SU-DHL-6 (cell line): ENCODE results near the gene IFITM5.
A peak's percentile ranks its signal among the peaks of the same experiment; 100 is the strongest.
"Not testable (repeated sequence)": the region's sequence is repeated elsewhere in the genome, so short reads cannot be mapped to it uniquely, and the experiment has no call there.

ENCODE experiments used
- H2AFZ ChIP-seq: fragments of 200-600 bp; sonication (generic); 2 replicates; pipeline ENCODE4 v1.6.1; 2014; ENCODE audit warnings: low read depth, mild to moderate bottlenecking, moderate library complexity, mixed read lengths, antibody characterized with exemption, low read length; ENCODE audit not compliant: severe bottlenecking
- H3F3A ChIP-seq: fragments of 200-600 bp; shearing (Covaris generic); 2 replicates; pipeline ENCODE4 v1.6.0; 2016; ENCODE audit warnings: antibody characterized with exemption, mild to moderate bottlenecking; ENCODE audit not compliant: insufficient read depth
- H3K27ac ChIP-seq: fragments of 200-600 bp; sonication (generic); 2 replicates; pipeline ENCODE4 v1.5.1; 2016; ENCODE audit warnings: low read depth, mild to moderate bottlenecking, low read length, moderate library complexity, mixed read lengths
- H3K27me3 ChIP-seq: fragments of 200-600 bp; sonication (generic), shearing (Covaris generic); 2 replicates; pipeline ENCODE4 v1.6.0; 2014; ENCODE audit warnings: mild to moderate bottlenecking, low read length
- H3K36me3 ChIP-seq: fragments of 200-600 bp; sonication (generic); 2 replicates; pipeline ENCODE4 v1.6.1; 2014; ENCODE audit warnings: mild to moderate bottlenecking, low read length, mixed read lengths
- H3K4me2 ChIP-seq: fragments of 300-600, 200-600 bp; shearing (Covaris generic), sonication (generic); 2 replicates; pipeline ENCODE4 v1.6.0; 2014; ENCODE audit warnings: low read length, low read depth, mild to moderate bottlenecking; ENCODE audit not compliant: poor library complexity, severe bottlenecking
- H3K4me3 ChIP-seq: fragments of 200-600 bp; sonication (generic); 2 replicates; pipeline ENCODE4 v1.5.1; 2014; ENCODE audit warnings: antibody characterized with exemption, low read length, mild to moderate bottlenecking, mixed read lengths; ENCODE audit not compliant: insufficient read depth, poor library complexity, severe bottlenecking
- H3K79me2 ChIP-seq: fragments of 200-600 bp; sonication (generic); 2 replicates; pipeline ENCODE4 v1.6.1; 2014; ENCODE audit warnings: mild to moderate bottlenecking, low read length, moderate library complexity; ENCODE audit not compliant: insufficient read depth
- H3K9ac ChIP-seq: fragments of 200-600 bp; sonication (generic); 2 replicates; pipeline ENCODE4 v1.7.0; 2014; ENCODE audit warnings: mild to moderate bottlenecking, low read length
- H3K9me2 ChIP-seq: fragments of 200-600 bp; sonication (generic); replicated peaks from 2 replicates; pipeline ENCODE4 v1.6.1; 2014; ENCODE audit warnings: low read length; ENCODE audit not compliant: insufficient read depth
- H3K9me3 ChIP-seq: fragments of 200-600 bp; sonication (generic); 2 replicates; pipeline ENCODE4 v1.6.1; 2014; ENCODE audit warnings: low read length, mixed read lengths; ENCODE audit not compliant: insufficient read depth
- H4K20me1 ChIP-seq: fragments of 200-600 bp; sonication (generic); 2 replicates; pipeline ENCODE4 v1.6.1; 2014; ENCODE audit warnings: low read depth, mild to moderate bottlenecking, antibody characterized with exemption, low read length, moderate library complexity, mixed read lengths
- CTCF ChIP-seq: fragments of 200-600 bp; sonication (generic); IDR thresholded peaks from one replicate; pipeline ENCODE4 v1.5.1; 2017; ENCODE audit warnings: antibody characterized with exemption, mild to moderate bottlenecking, low read length, moderate library complexity; ENCODE audit not compliant: insufficient read depth, poor library complexity, severe bottlenecking
- EZH2phosphoT487 ChIP-seq: fragments of 200-600 bp; sonication (generic), shearing (Covaris generic); conservative IDR thresholded peaks from 2 replicates; pipeline ENCODE4 v1.6.1; 2018; ENCODE audit warnings: mild to moderate bottlenecking, antibody characterized with exemption, low read length, moderate library complexity, mixed read lengths

Gene IFITM5

GRCh38 chr11:326842-327580 is 27.7 kb upstream of the IFITM5 start:
- Histone ChIP-seq H3K27me3 (no peaks in the 10 kb centered on the region), H3F3A (peaks cover 25% of the 10 kb centered on the region), H4K20me1 (no peaks in the 10 kb centered on the region), H3K4me2 (peak overlapping the region; percentile 43), H3K4me3 (no peak overlapping the region), H3K36me3 (no peaks in the 10 kb centered on the region), H3K79me2 (no peaks in the 10 kb centered on the region), H3K9me2 (no peaks in the 10 kb centered on the region), H3K9ac (peak overlapping the region; percentile 51), H2AFZ (peak overlapping the region; percentile 60), H3K27ac (peak overlapping the region; percentile 84), H3K9me3 (no peaks in the 10 kb centered on the region)
- TF ChIP-seq CTCF, result no peak
- no peak for TF ChIP-seq EZH2phosphoT487

DNA sequence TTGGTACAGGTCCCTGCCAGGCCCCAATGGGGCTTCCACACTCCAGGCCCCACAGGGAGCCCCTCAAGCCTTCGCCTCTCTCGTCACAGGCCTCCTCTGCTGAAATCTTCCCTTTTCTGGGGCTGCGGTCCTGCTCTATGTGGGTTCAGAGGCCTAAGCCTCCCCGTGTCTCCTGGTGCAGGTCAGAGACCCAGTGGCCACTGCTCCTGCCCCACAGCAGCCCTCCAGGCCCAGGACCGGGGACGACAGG is 27.2 kb upstream of the IFITM5 start:
- Histone ChIP-seq H4K20me1 (no peaks in the 10 kb centered on the region), H3K36me3 (no peaks in the 10 kb centered on the region), H3K9me3 (no peaks in the 10 kb centered on the region), H3K79me2 (no peaks in the 10 kb centered on the region), H3K4me2 (peak overlapping the region; percentile 43), H3F3A (peaks cover 25% of the 10 kb centered on the region), H3K27ac (peak overlapping the region; percentile 84), H3K27me3 (no peaks in the 10 kb centered on the region), H3K9me2 (no peaks in the 10 kb centered on the region), H3K4me3 (no peak overlapping the region), H3K9ac (peak overlapping the region; percentile 51), H2AFZ (peak overlapping the region; percentile 60)
- TF ChIP-seq CTCF (no peak), EZH2phosphoT487 (no peak)

GRCh38 chr11:325796-326591 is 26.7 kb upstream of the IFITM5 start:
- no peak for TF ChIP-seq EZH2phosphoT487
- TF ChIP-seq CTCF, result no peak
- Histone ChIP-seq H2AFZ (peak overlapping the region; percentile 60), H3K79me2 (no peaks in the 10 kb centered on the region), H4K20me1 (no peaks in the 10 kb centered on the region), H3F3A (peaks cover 25% of the 10 kb centered on the region), H3K9ac (peak overlapping the region; percentile 51), H3K4me2 (peak overlapping the region; percentile 43), H3K4me3 (no peak overlapping the region), H3K27ac (peak overlapping the region; percentile 84), H3K9me2 (no peaks in the 10 kb centered on the region), H3K9me3 (no peaks in the 10 kb centered on the region), H3K36me3 (no peaks in the 10 kb centered on the region), H3K27me3 (no peaks in the 10 kb centered on the region)

DNA sequence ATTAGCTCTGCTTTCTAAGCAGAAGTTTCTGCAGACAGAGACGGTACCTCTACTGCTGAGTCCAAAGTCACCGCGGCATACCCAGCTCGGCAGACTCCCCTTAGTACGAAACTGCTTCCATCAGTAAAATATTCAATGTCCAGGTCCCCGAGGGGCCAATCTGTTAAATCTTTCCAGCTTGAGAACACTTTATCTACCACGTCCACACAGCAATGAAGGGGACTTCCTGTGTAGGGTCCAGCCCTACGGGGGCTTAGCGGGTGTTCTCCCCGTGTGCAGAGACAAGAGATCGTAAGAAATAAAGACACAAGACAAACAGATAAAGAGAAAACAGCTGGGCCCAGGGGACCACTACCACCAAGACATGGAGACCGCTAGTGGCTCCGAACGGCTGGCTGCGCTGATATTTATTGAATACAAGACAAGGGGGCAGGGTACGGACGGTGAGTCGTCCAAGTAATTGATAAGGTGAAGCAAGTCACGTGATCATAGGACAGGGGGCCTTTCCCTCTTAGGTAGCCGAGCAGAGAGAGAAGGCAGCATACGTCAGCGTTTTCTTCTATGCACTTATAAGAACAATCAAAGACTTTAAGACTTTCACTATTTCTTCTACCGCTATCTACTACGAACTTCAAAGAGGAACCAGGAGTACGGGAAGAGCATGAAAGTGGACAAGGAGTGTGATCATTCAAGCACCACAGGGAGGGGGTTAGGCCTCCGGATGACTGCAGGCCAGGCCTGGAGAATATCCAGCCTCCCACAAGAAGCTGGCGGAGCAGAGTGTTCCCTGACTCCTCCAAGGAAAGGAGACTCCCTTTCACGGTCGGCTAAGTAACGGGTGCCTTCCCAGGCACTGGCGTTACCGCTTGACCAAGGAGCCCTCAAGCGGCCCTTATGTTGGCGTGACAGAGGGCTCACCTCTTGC is 25.5 kb upstream of the IFITM5 start:
- H3K4me3 ChIP-seq, H3K4me2 ChIP-seq, H4K20me1 ChIP-seq, H3K9ac ChIP-seq, H3K9me2 ChIP-seq, H3K79me2 ChIP-seq, H3K27me3 ChIP-seq, H3K27ac ChIP-seq, H3K9me3 ChIP-seq, H2AFZ ChIP-seq, H3K36me3 ChIP-seq: not testable (repeated sequence)
- peaks cover 20% of the 10 kb centered on the region for H3F3A ChIP-seq
